Testis (tissue), 2 donors: ENCODE measurements around the gene KIF26A.

Experiments used
- POLR2A ChIP-seq: fragments of 450-650 bp; IDR thresholded peaks from one replicate; pipeline ENCODE4 v1.6.1; 2017; ENCODE audit warnings: antibody characterized with exemption, mild to moderate bottlenecking, moderate library complexity
- TF ChIP-seq, protein P1 (sequence below), 3 experiments: fragments of 450-650 bp in 2 of 3; fragments of 200-600 bp in 1 of 3; sonication (generic) in 1 of 3; IDR thresholded peaks; one replicate each; pipeline ENCODE4 v1.5.1; 2016 to 2019; ENCODE audit warnings: antibody characterized with exemption in 3 of 3, mild to moderate bottlenecking in 2 of 3, moderate library complexity in 1 of 3

DNA sequence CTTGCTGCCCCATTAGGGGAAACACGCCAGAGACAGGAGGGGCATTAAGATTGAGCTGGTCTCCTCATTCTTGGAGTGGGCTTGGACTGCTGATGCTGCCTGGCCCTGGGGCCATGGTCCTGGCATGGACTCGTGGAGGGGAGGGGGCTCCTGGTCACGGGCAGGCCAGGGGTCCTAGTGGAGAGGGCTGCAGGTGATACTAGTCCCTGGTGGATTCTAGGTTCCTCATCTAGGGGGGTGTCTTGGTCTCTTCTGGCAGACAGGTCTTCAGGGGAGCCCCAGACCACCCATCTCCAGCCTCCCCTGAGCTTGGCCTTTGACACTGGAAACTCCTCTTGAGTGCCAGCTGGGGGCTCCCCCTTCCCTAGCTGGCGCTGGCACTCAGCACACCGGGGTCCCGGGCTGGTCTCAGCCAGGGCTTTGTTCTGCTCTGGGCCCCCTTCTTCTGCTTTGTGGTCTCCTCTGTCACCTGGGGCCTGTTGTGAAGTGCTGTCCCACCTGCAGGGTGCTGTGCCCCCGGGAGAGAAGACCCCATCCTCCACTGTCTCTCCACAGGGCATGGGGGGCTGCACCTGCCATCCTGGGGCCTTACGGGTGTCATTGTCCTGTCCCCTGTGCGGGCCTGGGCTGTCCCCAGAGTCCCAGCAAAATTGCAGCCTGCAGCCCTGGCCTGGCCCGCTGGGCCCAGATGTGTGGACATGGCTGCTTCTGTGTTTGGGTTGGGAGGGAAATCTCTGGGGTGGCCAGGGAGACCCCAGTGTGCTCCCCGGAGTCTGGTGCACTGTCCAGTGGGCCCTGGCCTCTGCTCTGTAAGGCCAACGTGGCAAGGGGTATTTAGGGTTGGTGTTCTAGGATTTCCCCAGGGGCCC, 2.3 kb downstream of the KIF26A start:
- TF ChIP-seq, protein P1, sequence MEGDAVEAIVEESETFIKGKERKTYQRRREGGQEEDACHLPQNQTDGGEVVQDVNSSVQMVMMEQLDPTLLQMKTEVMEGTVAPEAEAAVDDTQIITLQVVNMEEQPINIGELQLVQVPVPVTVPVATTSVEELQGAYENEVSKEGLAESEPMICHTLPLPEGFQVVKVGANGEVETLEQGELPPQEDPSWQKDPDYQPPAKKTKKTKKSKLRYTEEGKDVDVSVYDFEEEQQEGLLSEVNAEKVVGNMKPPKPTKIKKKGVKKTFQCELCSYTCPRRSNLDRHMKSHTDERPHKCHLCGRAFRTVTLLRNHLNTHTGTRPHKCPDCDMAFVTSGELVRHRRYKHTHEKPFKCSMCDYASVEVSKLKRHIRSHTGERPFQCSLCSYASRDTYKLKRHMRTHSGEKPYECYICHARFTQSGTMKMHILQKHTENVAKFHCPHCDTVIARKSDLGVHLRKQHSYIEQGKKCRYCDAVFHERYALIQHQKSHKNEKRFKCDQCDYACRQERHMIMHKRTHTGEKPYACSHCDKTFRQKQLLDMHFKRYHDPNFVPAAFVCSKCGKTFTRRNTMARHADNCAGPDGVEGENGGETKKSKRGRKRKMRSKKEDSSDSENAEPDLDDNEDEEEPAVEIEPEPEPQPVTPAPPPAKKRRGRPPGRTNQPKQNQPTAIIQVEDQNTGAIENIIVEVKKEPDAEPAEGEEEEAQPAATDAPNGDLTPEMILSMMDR (IDR thresholded peaks at IDR 0.05): no peak
- no peak for TF ChIP-seq POLR2A
